GM23338 (cell line): ENCODE data around the gene ARHGAP10. TPM values are rescaled to one million over a fixed set of nuclear protein-coding genes. Genes with fewer than 3 reads are reported as not detected.

Experiments used
- ATAC-seq: fragments of 200-7000 bp; cut with Tn5 transposase; 3 replicates; pipeline ENCODE4 v1.9.1; 2020
- DNase-seq: peaks from one replicate; pipeline ENCODE4 v3.0.0-alpha.2; 2015; ENCODE audit warnings: low spot score
- H2AFZ ChIP-seq: fragments of 200-600 bp; sonication (generic); 2 replicates; pipeline ENCODE4 v1.8.0; 2016; ENCODE audit warnings: antibody characterized with exemption, mild to moderate bottlenecking, moderate library complexity
- H3F3A ChIP-seq: fragments of 200-600 bp; sonication (generic); replicated peaks from 2 replicates; pipeline ENCODE4 v1.8.0; 2017; ENCODE audit warnings: antibody characterized with exemption, mixed run types, low read depth
- H3K27ac ChIP-seq: fragments of 200-600 bp; sonication (generic); 2 replicates; pipeline ENCODE4 v1.6.1; 2016; ENCODE audit warnings: low read depth
- H3K27me3 ChIP-seq: fragments of 200-600 bp; sonication (generic); 2 replicates; pipeline ENCODE4 v1.8.0; 2016; ENCODE audit warnings: mild to moderate bottlenecking, mixed run types, moderate library complexity; ENCODE audit not compliant: insufficient read depth
- H3K36me3 ChIP-seq: fragments of 200-600 bp; sonication (generic); 2 replicates; pipeline ENCODE4 v1.8.0; 2016; ENCODE audit warnings: mild to moderate bottlenecking; ENCODE audit not compliant: insufficient read depth
- H3K4me1 ChIP-seq: fragments of 200-600 bp; sonication (generic); 2 replicates; pipeline ENCODE4 v1.8.0; 2016; ENCODE audit warnings: mild to moderate bottlenecking, moderate library complexity; ENCODE audit not compliant: insufficient read depth
- H3K4me2 ChIP-seq: fragments of 200-600 bp; sonication (generic); 2 replicates; pipeline ENCODE4 v1.7.1; 2017; ENCODE audit warnings: mixed run types
- H3K4me3 ChIP-seq: fragments of 200-600 bp; sonication (generic); 2 replicates; pipeline ENCODE4 v1.6.1; 2016; ENCODE audit warnings: mixed run types
- H3K79me2 ChIP-seq: fragments of 200-600 bp; sonication (generic); replicated peaks from 2 replicates; pipeline ENCODE4 v1.8.0; 2017; ENCODE audit warnings: mild to moderate bottlenecking; ENCODE audit not compliant: insufficient read depth
- H3K9me2 ChIP-seq: fragments of 200-600 bp; sonication (generic); 2 replicates; pipeline ENCODE4 v1.8.0; 2017; ENCODE audit not compliant: insufficient read depth
- H4K20me1 ChIP-seq: fragments of 200-600 bp; sonication (generic); replicated peaks from 2 replicates; pipeline ENCODE4 v1.8.0; 2017; ENCODE audit warnings: mild to moderate bottlenecking; ENCODE audit not compliant: insufficient read depth
- H3K27ac Mint-ChIP-seq: 2 replicates; pipeline ENCODE4 v1.8.0; 2020; ENCODE audit warnings: inconsistent platforms, mild to moderate bottlenecking, moderate library complexity, mixed read lengths
- H3K27me3 Mint-ChIP-seq: 3 replicates; pipeline ENCODE4 v1.8.0; 2022; ENCODE audit warnings: low read depth, mild to moderate bottlenecking, moderate library complexity, mixed read lengths, inconsistent platforms; ENCODE audit not compliant: insufficient read depth, poor library complexity
- H3K36me3 Mint-ChIP-seq: 3 replicates; pipeline ENCODE4 v1.8.0; 2021; ENCODE audit warnings: low read depth, mild to moderate bottlenecking, inconsistent platforms, moderate library complexity, mixed read lengths
- H3K4me1 Mint-ChIP-seq: 3 replicates; pipeline ENCODE4 v1.8.0; 2020; ENCODE audit warnings: mild to moderate bottlenecking, inconsistent platforms, mixed read lengths
- H3K4me3 Mint-ChIP-seq: 3 replicates; pipeline ENCODE4 v1.8.0; 2021; ENCODE audit warnings: moderate library complexity, mild to moderate bottlenecking, inconsistent platforms, mixed read lengths
- H3K9me3 Mint-ChIP-seq: 3 replicates; pipeline ENCODE4 v1.8.0; 2020; ENCODE audit warnings: moderate library complexity, mild to moderate bottlenecking, inconsistent platforms, mixed read lengths
- CREB1 ChIP-seq: fragments of 250-450 bp; sonication (Bioruptor Pico); IDR thresholded peaks from 2 replicates; pipeline ENCODE4 v1.5.0; 2020; ENCODE audit warnings: low read depth, mild to moderate bottlenecking, moderate library complexity
- ETS1 ChIP-seq: IDR thresholded peaks from 2 replicates; pipeline ENCODE4 v1.6.1; 2016; ENCODE audit warnings: antibody characterized with exemption
- EZH2 ChIP-seq: fragments of 200-600 bp; sonication (generic); IDR thresholded peaks from one replicate; pipeline ENCODE4 v1.8.0; 2017; ENCODE audit warnings: antibody characterized with exemption, mild to moderate bottlenecking, low read depth; ENCODE audit not compliant: unreplicated experiment
- JUNB ChIP-seq: IDR thresholded peaks from one replicate; pipeline ENCODE4 v1.6.1; 2016; ENCODE audit warnings: antibody characterized with exemption; ENCODE audit not compliant: unreplicated experiment
- NANOG ChIP-seq: IDR thresholded peaks from 2 replicates; pipeline ENCODE4 v1.6.1; 2016; ENCODE audit warnings: antibody characterized with exemption, borderline replicate concordance
- POLR2AphosphoS5 ChIP-seq: IDR thresholded peaks from 2 replicates; pipeline ENCODE4 v1.6.1; 2016; ENCODE audit warnings: antibody characterized with exemption, low read depth
- REST ChIP-seq: IDR thresholded peaks from one replicate; pipeline ENCODE4 v1.6.1; 2018; ENCODE audit warnings: antibody characterized with exemption; ENCODE audit not compliant: unreplicated experiment
- STAT1 ChIP-seq: IDR thresholded peaks from one replicate; pipeline ENCODE4 v1.6.1; 2016; ENCODE audit warnings: antibody characterized with exemption; ENCODE audit not compliant: unreplicated experiment
- ZNF114 ChIP-seq: fragments of 250-450 bp; sonication (Bioruptor Pico); IDR thresholded peaks from 2 replicates; pipeline ENCODE4 v1.5.0; 2020; ENCODE audit warnings: mild to moderate bottlenecking, moderate library complexity
- ZNF331 ChIP-seq: fragments of 250-450 bp; sonication (Bioruptor Pico); IDR thresholded peaks from 2 replicates; pipeline ENCODE4 v1.5.0; 2020; ENCODE audit warnings: low read depth, mild to moderate bottlenecking, moderate library complexity
- polyA plus RNA-seq: library from polyadenylated mRNA; unstranded; fragments of >200 nt; fragmentation: Nextera tagmentation; extraction: Ambion mirVana; gene quantifications from 2 replicates; pipeline ENCODE4 v1.2.1, GENCODE V29; 2016
- total RNA-seq: library from RNA; depleted of rRNA; stranded (reverse); fragments of >200 nt; shearing (Covaris generic); gene quantifications from 2 replicates; pipeline ENCODE4 v1.2.3, GENCODE V29; 2014
- TF ChIP-seq, protein P1 (sequence below): fragments of 250-450 bp; sonication (Bioruptor Pico); IDR thresholded peaks from 2 replicates; pipeline ENCODE4 v1.5.0; 2020; ENCODE audit warnings: mild to moderate bottlenecking, moderate library complexity
- TF ChIP-seq, protein P2 (sequence below), 2 experiments: fragments of 200-600 bp in 1 of 2; sonication (generic) in 1 of 2; conservative IDR thresholded peaks; 2 replicates each; pipeline versions ENCODE4 v1.5.1 to v1.6.1; 2016 to 2017; ENCODE audit warnings: antibody characterized with exemption in 2 of 2, low read depth in 2 of 2, mild to moderate bottlenecking in 2 of 2, moderate library complexity in 1 of 2

ARHGAP10 gene
- total and polyA plus RNA-seq, 2 experiments from 2014 or later, result 5.1 to 6.3 TPM

GRCh38 chr4:148048598-148048997 is 316.7 kb downstream of the ARHGAP10 start:
- H2AFZ ChIP-seq, result no peak overlapping the region
- Mint-ChIP-seq H3K27ac (no peak overlapping the region), H3K9me3 (no peaks in the 10 kb centered on the region), H3K36me3 (no peaks in the 10 kb centered on the region), H3K27me3 (no peaks in the 10 kb centered on the region), H3K4me3 (no peak overlapping the region), H3K4me1 (peaks cover 11% of the 10 kb centered on the region; the same call in 2 of the 3 replicates)
- TF ChIP-seq JUNB, result no peak
- no peak for TF ChIP-seq ZNF331 (CRISPR knock-in tag)
- TF ChIP-seq ETS1, result no peak
- TF ChIP-seq NANOG, result no peak
- TF ChIP-seq CREB1 (CRISPR knock-in tag), result no peak
- TF ChIP-seq EZH2, result no peak
- TF ChIP-seq STAT1, result no peak
- no peak for TF ChIP-seq ZNF114 (CRISPR knock-in tag)
- no peak for TF ChIP-seq REST
- TF ChIP-seq, protein P1, sequence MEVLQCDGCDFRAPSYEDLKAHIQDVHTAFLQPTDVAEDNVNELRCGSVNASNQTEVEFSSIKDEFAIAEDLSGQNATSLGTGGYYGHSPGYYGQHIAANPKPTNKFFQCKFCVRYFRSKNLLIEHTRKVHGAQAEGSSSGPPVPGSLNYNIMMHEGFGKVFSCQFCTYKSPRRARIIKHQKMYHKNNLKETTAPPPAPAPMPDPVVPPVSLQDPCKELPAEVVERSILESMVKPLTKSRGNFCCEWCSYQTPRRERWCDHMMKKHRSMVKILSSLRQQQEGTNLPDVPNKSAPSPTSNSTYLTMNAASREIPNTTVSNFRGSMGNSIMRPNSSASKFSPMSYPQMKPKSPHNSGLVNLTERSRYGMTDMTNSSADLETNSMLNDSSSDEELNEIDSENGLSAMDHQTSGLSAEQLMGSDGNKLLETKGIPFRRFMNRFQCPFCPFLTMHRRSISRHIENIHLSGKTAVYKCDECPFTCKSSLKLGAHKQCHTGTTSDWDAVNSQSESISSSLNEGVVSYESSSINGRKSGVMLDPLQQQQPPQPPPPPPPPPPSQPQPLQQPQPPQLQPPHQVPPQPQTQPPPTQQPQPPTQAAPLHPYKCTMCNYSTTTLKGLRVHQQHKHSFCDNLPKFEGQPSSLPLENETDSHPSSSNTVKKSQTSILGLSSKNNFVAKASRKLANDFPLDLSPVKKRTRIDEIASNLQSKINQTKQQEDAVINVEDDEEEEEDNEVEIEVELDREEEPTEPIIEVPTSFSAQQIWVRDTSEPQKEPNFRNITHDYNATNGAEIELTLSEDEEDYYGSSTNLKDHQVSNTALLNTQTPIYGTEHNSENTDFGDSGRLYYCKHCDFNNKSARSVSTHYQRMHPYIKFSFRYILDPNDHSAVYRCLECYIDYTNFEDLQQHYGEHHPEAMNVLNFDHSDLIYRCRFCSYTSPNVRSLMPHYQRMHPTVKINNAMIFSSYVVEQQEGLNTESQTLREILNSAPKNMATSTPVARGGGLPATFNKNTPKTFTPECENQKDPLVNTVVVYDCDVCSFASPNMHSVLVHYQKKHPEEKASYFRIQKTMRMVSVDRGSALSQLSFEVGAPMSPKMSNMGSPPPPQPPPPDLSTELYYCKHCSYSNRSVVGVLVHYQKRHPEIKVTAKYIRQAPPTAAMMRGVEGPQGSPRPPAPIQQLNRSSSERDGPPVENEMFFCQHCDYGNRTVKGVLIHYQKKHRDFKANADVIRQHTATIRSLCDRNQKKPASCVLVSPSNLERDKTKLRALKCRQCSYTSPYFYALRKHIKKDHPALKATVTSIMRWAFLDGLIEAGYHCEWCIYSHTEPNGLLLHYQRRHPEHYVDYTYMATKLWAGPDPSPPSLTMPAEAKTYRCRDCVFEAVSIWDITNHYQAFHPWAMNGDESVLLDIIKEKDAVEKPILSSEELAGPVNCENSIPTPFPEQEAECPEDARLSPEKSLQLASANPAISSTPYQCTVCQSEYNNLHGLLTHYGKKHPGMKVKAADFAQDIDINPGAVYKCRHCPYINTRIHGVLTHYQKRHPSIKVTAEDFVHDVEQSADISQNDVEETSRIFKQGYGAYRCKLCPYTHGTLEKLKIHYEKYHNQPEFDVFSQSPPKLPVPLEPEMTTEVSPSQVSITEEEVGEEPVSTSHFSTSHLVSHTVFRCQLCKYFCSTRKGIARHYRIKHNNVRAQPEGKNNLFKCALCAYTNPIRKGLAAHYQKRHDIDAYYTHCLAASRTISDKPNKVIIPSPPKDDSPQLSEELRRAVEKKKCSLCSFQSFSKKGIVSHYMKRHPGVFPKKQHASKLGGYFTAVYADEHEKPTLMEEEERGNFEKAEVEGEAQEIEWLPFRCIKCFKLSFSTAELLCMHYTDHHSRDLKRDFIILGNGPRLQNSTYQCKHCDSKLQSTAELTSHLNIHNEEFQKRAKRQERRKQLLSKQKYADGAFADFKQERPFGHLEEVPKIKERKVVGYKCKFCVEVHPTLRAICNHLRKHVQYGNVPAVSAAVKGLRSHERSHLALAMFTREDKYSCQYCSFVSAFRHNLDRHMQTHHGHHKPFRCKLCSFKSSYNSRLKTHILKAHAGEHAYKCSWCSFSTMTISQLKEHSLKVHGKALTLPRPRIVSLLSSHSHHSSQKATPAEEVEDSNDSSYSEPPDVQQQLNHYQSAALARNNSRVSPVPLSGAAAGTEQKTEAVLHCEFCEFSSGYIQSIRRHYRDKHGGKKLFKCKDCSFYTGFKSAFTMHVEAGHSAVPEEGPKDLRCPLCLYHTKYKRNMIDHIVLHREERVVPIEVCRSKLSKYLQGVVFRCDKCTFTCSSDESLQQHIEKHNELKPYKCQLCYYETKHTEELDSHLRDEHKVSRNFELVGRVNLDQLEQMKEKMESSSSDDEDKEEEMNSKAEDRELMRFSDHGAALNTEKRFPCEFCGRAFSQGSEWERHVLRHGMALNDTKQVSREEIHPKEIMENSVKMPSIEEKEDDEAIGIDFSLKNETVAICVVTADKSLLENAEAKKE (CRISPR knock-in tag), result no peak
- TF ChIP-seq POLR2AphosphoS5, result no peak
- TF ChIP-seq, protein P2, sequence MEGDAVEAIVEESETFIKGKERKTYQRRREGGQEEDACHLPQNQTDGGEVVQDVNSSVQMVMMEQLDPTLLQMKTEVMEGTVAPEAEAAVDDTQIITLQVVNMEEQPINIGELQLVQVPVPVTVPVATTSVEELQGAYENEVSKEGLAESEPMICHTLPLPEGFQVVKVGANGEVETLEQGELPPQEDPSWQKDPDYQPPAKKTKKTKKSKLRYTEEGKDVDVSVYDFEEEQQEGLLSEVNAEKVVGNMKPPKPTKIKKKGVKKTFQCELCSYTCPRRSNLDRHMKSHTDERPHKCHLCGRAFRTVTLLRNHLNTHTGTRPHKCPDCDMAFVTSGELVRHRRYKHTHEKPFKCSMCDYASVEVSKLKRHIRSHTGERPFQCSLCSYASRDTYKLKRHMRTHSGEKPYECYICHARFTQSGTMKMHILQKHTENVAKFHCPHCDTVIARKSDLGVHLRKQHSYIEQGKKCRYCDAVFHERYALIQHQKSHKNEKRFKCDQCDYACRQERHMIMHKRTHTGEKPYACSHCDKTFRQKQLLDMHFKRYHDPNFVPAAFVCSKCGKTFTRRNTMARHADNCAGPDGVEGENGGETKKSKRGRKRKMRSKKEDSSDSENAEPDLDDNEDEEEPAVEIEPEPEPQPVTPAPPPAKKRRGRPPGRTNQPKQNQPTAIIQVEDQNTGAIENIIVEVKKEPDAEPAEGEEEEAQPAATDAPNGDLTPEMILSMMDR (conservative IDR thresholded peaks at IDR 0.05; ENCODE audit: low read depth in 2 of 2), result no peak
- no peaks in the 10 kb centered on the region for H3K9me2 ChIP-seq
- DNase-seq (no peak), ATAC-seq (no peak)
- H3K4me2 ChIP-seq, result no peak overlapping the region
- no peaks in the 10 kb centered on the region for H3K27me3 ChIP-seq
- peaks cover 3% of the 10 kb centered on the region for H3K4me1 ChIP-seq
- no peak overlapping the region for H3K27ac ChIP-seq
- H3K36me3 ChIP-seq, result no peaks in the 10 kb centered on the region
- no peaks in the 10 kb centered on the region for H3K79me2 ChIP-seq
- H3F3A ChIP-seq, result no peaks in the 10 kb centered on the region
- H3K4me3 ChIP-seq, result no peak overlapping the region
- no peaks in the 10 kb centered on the region for H4K20me1 ChIP-seq
